Measurements from ENCODE around the gene HMBS.
"Not testable (repeated sequence)": the region's sequence is repeated elsewhere in the genome, so short reads cannot be mapped to it uniquely, and the experiment has no call there.

The HMBS gene

GRCh38 chr11:119118227-119118626 lies 33.5 kb downstream of the HMBS start:
- in situ Hi-C loops (cut with MboI; ENCODE audit: low sequenced_read_pairs), result no loop called here

GRCh38 chr11:119118946-119119345 lies 34.3 kb downstream of the HMBS start:
- in situ Hi-C loops (cut with MboI; ENCODE audit: low sequenced_read_pairs), result no loop called here

DNA sequence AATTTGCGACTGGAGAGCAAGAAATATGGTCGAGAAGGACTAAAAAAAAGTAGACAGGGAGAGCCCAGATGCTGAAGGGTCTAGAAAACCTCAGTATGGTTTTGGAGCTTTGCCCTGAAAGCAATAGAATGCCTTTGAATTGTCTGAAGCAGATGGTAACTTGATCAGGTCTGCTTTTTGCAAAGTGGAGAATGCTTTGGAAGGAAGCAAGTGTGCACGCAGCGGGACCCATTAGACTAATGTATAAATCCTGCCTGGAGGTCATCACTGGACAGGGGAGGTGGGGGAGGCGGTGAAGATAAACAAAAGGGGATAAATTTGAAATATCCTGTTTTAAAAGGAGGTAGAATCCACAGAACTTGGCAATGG lies 35.9 kb downstream of the HMBS start:
- in situ Hi-C loops (cut with MboI; ENCODE audit: low sequenced_read_pairs), result no loop called here

- in situ Hi-C loops (cut with MboI; ENCODE audit: low sequenced_read_pairs), result no loop called here
Measured at GRCh38 chr11:119121008-119121810, 36.5 kb downstream of the HMBS start, which contains the start of gene HINFP. TSS of gene HINFP (plus strand) at chr11:119121580. CDS start at chr11:119126945, 5,365 bp downstream.

DNA sequence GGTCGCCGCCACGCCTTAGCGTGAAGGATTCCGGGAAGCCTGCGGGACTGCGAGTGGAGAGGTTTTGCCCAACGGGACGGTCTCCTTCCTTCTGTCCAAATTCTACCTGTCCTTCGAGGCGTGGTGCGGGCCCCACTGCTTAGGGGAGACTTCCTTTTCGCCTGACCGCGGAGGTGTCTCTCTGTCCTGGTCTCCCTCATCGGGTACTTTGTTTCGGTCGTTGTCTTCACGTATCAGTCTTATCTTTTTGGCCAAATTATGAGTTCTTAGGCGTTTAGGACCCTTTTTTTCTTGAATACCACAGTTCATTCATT lies 37.1 kb downstream of the HMBS start:
- in situ Hi-C loops (cut with MboI; ENCODE audit: low sequenced_read_pairs), result no loop called here

GRCh38 chr11:119125821-119126220 lies 41.1 kb downstream of the HMBS start:
- in situ Hi-C loops (cut with MboI; ENCODE audit: low sequenced_read_pairs), result no loop called here

DNA sequence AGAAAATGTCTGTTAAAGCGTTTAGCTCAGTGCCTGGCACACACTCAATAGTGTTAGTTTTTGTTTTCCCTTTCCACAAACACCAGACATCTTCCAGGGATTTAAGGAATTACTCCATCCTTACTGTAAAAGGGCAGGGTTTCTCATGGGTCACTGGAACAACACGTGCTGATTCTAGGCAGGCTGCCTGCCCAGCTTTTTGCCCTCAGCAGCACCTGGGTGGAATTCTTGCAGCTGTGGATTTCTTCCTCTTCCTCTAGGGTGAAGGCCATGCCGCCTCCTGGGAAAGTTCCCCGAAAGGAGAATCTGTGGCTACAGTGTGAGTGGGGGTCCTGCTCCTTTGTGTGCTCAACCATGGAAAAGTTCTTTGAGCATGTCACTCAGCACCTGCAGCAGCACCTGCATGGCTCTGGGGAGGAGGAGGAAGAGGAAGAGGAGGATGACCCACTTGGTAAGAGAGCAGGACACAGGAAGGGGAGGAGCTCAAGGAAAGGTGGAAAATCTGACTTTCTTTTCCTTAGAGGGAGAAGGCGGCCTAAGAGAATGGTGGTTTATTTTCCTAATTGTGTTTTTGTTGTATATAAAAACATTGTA lies 42.1 kb downstream of the HMBS start:
- in situ Hi-C loops (cut with MboI; ENCODE audit: low sequenced_read_pairs), result no loop called here

DNA sequence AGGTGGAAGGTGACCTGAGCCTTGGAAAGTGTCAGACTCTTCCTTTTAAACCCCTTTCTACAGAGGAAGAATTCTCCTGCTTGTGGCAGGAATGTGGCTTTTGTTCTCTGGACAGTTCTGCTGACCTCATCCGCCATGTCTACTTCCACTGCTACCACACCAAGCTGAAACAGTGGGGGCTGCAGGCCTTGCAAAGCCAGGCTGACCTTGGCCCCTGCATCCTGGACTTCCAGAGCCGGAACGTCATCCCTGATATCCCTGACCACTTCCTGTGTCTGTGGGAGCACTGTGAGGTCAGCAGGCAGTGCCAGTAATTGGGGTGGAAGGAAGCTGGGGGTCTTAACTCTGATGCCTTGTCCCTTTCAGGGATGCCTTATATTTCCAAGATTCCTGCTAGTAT lies 46.0 kb downstream of the HMBS start:
- in situ Hi-C loops (cut with MboI; ENCODE audit: low sequenced_read_pairs), result no loop called here

DNA sequence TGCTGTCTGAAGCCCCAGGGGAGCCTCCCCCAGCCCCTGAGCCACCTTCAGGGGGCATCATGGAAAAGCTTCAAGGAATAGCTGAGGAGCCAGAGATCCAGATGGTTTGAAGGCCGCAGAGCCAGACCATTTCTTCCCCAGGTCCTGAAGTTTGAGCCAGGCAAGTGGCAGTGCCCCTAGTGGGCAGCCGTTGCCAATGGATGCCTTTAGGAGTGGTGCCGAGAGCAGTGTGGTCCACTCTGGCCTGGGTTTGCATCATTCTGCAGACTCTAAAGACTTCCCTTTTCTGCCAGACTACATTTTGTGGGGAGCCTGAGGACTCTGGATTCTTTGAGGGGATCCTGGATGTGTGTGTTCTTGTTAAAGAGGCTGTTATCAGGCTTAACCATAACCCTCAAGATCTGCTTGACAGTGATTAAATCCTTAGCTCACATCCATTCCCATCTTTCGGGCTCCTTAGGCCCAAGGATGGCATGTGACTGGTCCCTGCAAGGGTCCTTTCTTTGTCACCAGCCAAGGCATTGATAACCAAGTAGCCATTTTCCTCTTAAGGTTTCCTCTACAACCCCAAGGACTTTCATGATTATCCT lies 49.8 kb downstream of the HMBS start:
- in situ Hi-C loops (cut with MboI; ENCODE audit: low sequenced_read_pairs), result no loop called here

DNA sequence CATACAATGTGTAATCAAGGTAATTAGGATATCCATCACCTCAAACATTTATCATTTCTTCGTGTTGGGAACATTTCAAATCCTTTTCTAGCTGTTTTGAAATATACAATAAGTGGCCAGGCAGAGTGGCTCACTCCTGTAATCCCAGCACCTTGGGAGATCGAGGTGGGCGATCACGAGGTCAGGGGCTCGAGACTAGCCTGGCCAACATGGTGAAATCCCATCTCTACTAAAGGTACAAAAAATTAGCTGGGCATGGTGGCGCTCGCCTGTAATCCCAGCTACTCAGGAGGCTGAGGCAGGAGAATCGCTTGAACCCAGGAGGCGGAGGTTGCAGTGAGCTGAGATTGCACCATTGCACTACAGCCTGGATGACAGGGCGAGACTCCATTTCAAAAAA lies 54.6 kb downstream of the HMBS start:
- in situ Hi-C loops (cut with MboI; ENCODE audit: low sequenced_read_pairs), result not testable (repeated sequence)

Measured in HL-60/S4 treated with phorbol 12-myristate 13-acetate at 8.2 ng/mL for 4 days and 3 days (cell line).